Measurements from ENCODE around the gene STXBP1.
A peak's percentile ranks its signal among the peaks of the same experiment; 100 is the strongest.

STXBP1 gene

GRCh38 chr9:127705577-127706379 is 93.7 kb downstream of the STXBP1 start:
- Histone ChIP-seq H3K27ac (ENCODE audit: low read depth, low read length) (no peak overlapping the region), H3K79me2 (ENCODE audit: control insufficient read depth, low read length) (no peaks in the 10 kb centered on the region), H3K27me3 (ENCODE audit: control insufficient read depth, low read length) (no peaks in the 10 kb centered on the region), H4K20me1 (ENCODE audit: control insufficient read depth, insufficient read depth, low read depth, low read length) (no peaks in the 10 kb centered on the region), H3F3A (ENCODE audit: control insufficient read depth, insufficient read depth) (no peaks in the 10 kb centered on the region), H3K4me1 (ENCODE audit: control insufficient read depth, low read length) (peaks cover 5% of the 10 kb centered on the region; the same call in 1 of the 2 replicates), H3K4me3 (ENCODE audit: low read length) (no peak overlapping the region), H3K9me2 (replicated peaks; ENCODE audit: control insufficient read depth, low read length) (no peaks in the 10 kb centered on the region), H3K36me3 (ENCODE audit: control insufficient read depth, low read length) (no peaks in the 10 kb centered on the region), H3K9me3 (ENCODE audit: control insufficient read depth, insufficient read depth, low read length) (no peaks in the 10 kb centered on the region), H3K4me2 (ENCODE audit: low read length) (no peak overlapping the region)
- TF ChIP-seq EZH2phosphoT487 (IDR thresholded peaks at IDR 0.05; ENCODE audit: borderline replicate concordance, low read length) (no peak), CTCF (IDR thresholded peaks at IDR 0.05; ENCODE audit: low read depth, low read length, poor library complexity, severe bottlenecking) (no peak)

- no peaks in the 10 kb centered on the region for H3K36me3 ChIP-seq (ENCODE audit: control insufficient read depth, low read length)
- no peaks in the 10 kb centered on the region for H3K9me2 ChIP-seq (replicated peaks; ENCODE audit: control insufficient read depth, low read length)
- no peaks in the 10 kb centered on the region for H3K79me2 ChIP-seq (ENCODE audit: control insufficient read depth, low read length)
- H3K4me1 ChIP-seq (ENCODE audit: control insufficient read depth, low read length): peaks cover 5% of the 10 kb centered on the region; the same call in 1 of the 2 replicates
- H3K4me2 ChIP-seq (ENCODE audit: low read length): no peak within 1 kb of the TSS
- H4K20me1 ChIP-seq (ENCODE audit: control insufficient read depth, insufficient read depth, low read depth, low read length): no peaks in the 10 kb centered on the region
- H3K9me3 ChIP-seq (ENCODE audit: control insufficient read depth, insufficient read depth, low read length): no peaks in the 10 kb centered on the region
- TF ChIP-seq EZH2phosphoT487 (IDR thresholded peaks at IDR 0.05; ENCODE audit: borderline replicate concordance, low read length): no peak
- no peak for TF ChIP-seq CTCF (IDR thresholded peaks at IDR 0.05; ENCODE audit: low read depth, low read length, poor library complexity, severe bottlenecking)
- H3K27ac ChIP-seq (ENCODE audit: low read depth, low read length): no peak within 1 kb of the TSS
- H3K4me3 ChIP-seq (ENCODE audit: low read length): no peak within 1 kb of the TSS
- H3F3A ChIP-seq (ENCODE audit: control insufficient read depth, insufficient read depth): no peaks in the 10 kb centered on the region
- H3K27me3 ChIP-seq (ENCODE audit: control insufficient read depth, low read length): no peaks in the 10 kb centered on the region
Measured at GRCh38 chr9:127706836-127707241, 94.8 kb downstream of the STXBP1 start, which contains the start of gene CFAP157. Gene CFAP157 (plus strand): TSS chr9:127706988. CDS start chr9:127707032, 44 bp downstream.

GRCh38 chr9:127707766-127708165 is 95.7 kb downstream of the STXBP1 start:
- H3K4me2 ChIP-seq (ENCODE audit: low read length): no peak overlapping the region
- no peaks in the 10 kb centered on the region for H3K9me2 ChIP-seq (replicated peaks; ENCODE audit: control insufficient read depth, low read length)
- H3K4me3 ChIP-seq (ENCODE audit: low read length): no peak overlapping the region
- no peaks in the 10 kb centered on the region for H3K36me3 ChIP-seq (ENCODE audit: control insufficient read depth, low read length)
- H3K4me1 ChIP-seq (ENCODE audit: control insufficient read depth, low read length): peaks cover 5% of the 10 kb centered on the region; the same call in 1 of the 2 replicates
- no peaks in the 10 kb centered on the region for H3K9me3 ChIP-seq (ENCODE audit: control insufficient read depth, insufficient read depth, low read length)
- TF ChIP-seq CTCF (IDR thresholded peaks at IDR 0.05; ENCODE audit: low read depth, low read length, poor library complexity, severe bottlenecking) (peak; percentile 54), EZH2phosphoT487 (IDR thresholded peaks at IDR 0.05; ENCODE audit: borderline replicate concordance, low read length) (no peak)
- no peaks in the 10 kb centered on the region for H3K27me3 ChIP-seq (ENCODE audit: control insufficient read depth, low read length)
- H4K20me1 ChIP-seq (ENCODE audit: control insufficient read depth, insufficient read depth, low read depth, low read length): no peaks in the 10 kb centered on the region
- no peaks in the 10 kb centered on the region for H3F3A ChIP-seq (ENCODE audit: control insufficient read depth, insufficient read depth)
- H3K27ac ChIP-seq (ENCODE audit: low read depth, low read length): no peak overlapping the region
- no peaks in the 10 kb centered on the region for H3K79me2 ChIP-seq (ENCODE audit: control insufficient read depth, low read length)
